ENCODE measurements around the gene OR2T10. TPM values are rescaled to one million over a fixed set of nuclear protein-coding genes. Genes with fewer than 3 reads are reported as not detected.

OR2T10 gene
- total RNA-seq, 2 experiments from 2014 or later = not detected

DNA sequence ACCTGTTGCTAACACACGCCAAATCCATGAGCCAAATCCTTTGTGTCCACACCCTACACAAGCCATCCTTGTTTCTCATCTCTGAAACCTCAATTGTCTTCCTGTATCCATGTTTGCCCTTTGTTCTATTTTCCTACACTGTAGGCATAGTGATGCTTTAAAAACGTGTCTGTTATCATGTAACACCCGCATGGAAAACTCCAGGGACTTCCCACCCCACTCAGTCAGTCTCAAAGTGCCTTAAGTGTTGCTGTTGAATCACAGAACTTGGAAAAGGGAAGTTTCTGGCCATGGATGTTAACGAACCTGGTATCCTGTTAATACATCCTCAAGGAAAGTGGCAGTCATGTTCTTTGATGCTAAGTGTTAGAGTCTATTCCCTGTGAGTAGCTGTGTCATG lies 27.7 kb upstream of the OR2T10 start:
- H3K27me3 Mint-ChIP-seq (ENCODE audit: low read depth) = peaks cover 3% of the 10 kb centered on the region
- no peak overlapping the region for H3K4me3 Mint-ChIP-seq
- ATAC-seq (no peak), DNase-seq (no peak)
- no peaks in the 10 kb centered on the region for H3K36me3 Mint-ChIP-seq (ENCODE audit: low read depth)
- ChIA-PET CTCF (interaction anchor here (1.0 to 4.8 kb wide), 2 partner anchors 15 to 180 kb away, joined by 4 to 34 read pairs; no protein-coding TSS in a partner anchor), POLR2A (no interaction called here)
- H3K27ac Mint-ChIP-seq = no peak overlapping the region
- no peaks in the 10 kb centered on the region for H3K9me3 Mint-ChIP-seq (ENCODE audit: insufficient read depth)
- no peaks in the 10 kb centered on the region for H3K4me1 Mint-ChIP-seq (ENCODE audit: low read depth)

DNA sequence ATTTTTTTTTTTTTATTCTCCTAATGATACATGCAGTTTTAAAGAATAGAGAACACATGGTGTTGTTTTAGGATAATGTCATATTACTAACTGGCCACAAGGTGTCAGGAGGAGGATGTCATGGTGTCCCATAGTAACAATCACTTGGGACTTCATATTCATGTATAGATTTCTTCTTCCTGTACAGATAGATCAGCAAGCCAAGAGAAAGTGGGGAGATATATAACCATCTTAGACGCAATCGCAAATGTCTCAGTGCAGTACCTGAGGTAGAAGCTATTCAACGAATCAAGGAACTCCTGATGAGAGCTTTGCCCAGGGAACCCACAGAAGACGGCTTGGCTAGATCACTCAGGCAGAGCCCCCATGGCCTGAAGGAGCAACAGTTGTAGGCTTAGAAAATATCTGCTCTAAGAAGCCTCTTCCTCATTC lies 25.1 kb upstream of the OR2T10 start:
- Mint-ChIP-seq H3K27ac (no peak overlapping the region), H3K9me3 (ENCODE audit: insufficient read depth) (no peaks in the 10 kb centered on the region), H3K27me3 (ENCODE audit: low read depth) (peaks cover 3% of the 10 kb centered on the region), H3K36me3 (ENCODE audit: low read depth) (no peaks in the 10 kb centered on the region), H3K4me1 (ENCODE audit: low read depth) (no peaks in the 10 kb centered on the region), H3K4me3 (no peak overlapping the region)
- no peak for DNase-seq
- ChIA-PET CTCF (interaction anchor here (0.9 to 4.8 kb wide), 7 partner anchors 9 to 379 kb away, joined by 3 to 34 read pairs (median 4); no protein-coding TSS in a partner anchor), POLR2A (no interaction called here)
- no peak for ATAC-seq

DNA sequence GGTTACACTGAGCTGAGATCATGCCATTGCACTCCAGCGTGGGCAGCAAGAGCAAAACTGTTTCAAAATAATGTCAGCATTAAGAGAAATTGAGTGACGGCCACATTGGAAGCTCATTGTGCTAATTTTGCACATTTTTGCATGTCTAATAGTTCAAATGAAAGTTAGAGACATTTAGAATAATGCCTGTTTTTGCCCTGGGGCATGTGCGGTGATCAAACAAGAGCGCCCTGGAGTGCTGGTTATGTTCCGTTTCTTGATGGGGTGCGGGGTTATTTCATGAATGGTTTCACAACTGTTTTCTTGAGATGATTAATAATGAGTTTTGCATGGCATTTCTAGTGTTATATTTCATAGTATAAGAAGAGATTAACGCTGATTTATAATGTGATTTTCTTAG lies 24.3 kb upstream of the OR2T10 start:
- ATAC-seq (no peak), DNase-seq (no peak)
- no peaks in the 10 kb centered on the region for H3K36me3 Mint-ChIP-seq (ENCODE audit: low read depth)
- H3K9me3 Mint-ChIP-seq (ENCODE audit: insufficient read depth) = no peaks in the 10 kb centered on the region
- POLR2A ChIA-PET = interaction anchor here (0.6 kb wide), 1 partner anchor 56 kb away, joined by 4 read pairs; no protein-coding TSS in a partner anchor
- no peak overlapping the region for H3K4me3 Mint-ChIP-seq
- H3K27me3 Mint-ChIP-seq (ENCODE audit: low read depth) = peaks cover 3% of the 10 kb centered on the region
- CTCF ChIA-PET = interaction anchor here (1.0 to 4.8 kb wide), 4 partner anchors 8 to 184 kb away, joined by 5 to 34 read pairs (median 7); no protein-coding TSS in a partner anchor
- H3K4me1 Mint-ChIP-seq (ENCODE audit: low read depth) = no peaks in the 10 kb centered on the region
- no peak overlapping the region for H3K27ac Mint-ChIP-seq

DNA sequence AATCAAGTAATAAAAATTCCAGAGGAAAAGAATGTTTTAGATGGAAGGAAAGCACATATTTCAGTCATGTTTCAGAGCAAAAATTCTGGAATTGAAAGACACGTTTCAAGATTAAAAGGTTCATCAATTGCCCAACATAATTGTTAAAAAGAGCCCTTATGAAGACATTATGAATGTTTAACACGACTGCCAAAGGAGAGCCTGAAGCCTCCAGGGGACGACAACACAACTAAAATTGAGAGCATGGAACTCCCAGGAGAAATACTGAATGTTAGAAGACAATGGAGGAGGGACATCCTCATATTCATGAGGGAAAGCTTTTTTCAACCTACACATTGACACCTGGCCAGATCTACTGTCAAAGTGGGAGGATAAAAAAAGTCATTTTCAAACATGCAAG lies 21.4 kb upstream of the OR2T10 start:
- Mint-ChIP-seq H3K27ac (no peak overlapping the region), H3K9me3 (ENCODE audit: insufficient read depth) (no peaks in the 10 kb centered on the region), H3K4me1 (ENCODE audit: low read depth) (no peaks in the 10 kb centered on the region), H3K27me3 (ENCODE audit: low read depth) (peaks cover 3% of the 10 kb centered on the region), H3K4me3 (no peak overlapping the region), H3K36me3 (ENCODE audit: low read depth) (no peaks in the 10 kb centered on the region)
- DNase-seq (peak; percentile 68), ATAC-seq (no peak)
- POLR2A ChIA-PET = no interaction called here
- CTCF ChIA-PET = interaction anchor here (1.2 to 1.9 kb wide), 4 partner anchors 10 to 214 kb away, joined by 3 to 10 read pairs (median 4); no protein-coding TSS in a partner anchor

DNA sequence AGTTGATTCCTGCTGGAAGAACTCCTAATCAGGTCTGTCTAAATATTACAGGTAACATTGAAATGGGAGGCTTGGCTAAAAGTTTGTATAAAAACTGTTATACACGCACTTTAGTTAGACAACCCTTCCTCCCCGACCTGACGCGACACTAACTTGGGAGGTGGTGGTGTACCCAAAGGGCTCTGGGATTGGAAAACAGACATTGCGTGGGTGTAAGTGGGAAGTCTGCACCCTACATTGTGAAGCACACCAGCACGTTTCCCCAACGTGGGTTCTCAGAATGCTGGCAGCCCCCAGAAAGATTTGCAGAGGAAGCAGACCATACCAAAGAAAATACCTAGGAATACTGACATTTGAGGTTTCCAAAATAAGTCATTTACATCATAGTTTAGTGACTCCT lies 20.6 kb upstream of the OR2T10 start:
- Mint-ChIP-seq H3K36me3 (ENCODE audit: low read depth) (no peaks in the 10 kb centered on the region), H3K4me1 (ENCODE audit: low read depth) (peaks cover 2% of the 10 kb centered on the region), H3K4me3 (no peak overlapping the region), H3K27me3 (ENCODE audit: low read depth) (peaks cover 3% of the 10 kb centered on the region), H3K9me3 (ENCODE audit: insufficient read depth) (no peaks in the 10 kb centered on the region), H3K27ac (no peak overlapping the region)
- POLR2A ChIA-PET = no interaction called here
- DNase-seq (no peak), ATAC-seq (no peak)
- CTCF ChIA-PET = interaction anchor here (1.0 to 1.5 kb wide), 2 partner anchors 11 to 68 kb away, joined by 3 read pairs; no protein-coding TSS in a partner anchor

DNA sequence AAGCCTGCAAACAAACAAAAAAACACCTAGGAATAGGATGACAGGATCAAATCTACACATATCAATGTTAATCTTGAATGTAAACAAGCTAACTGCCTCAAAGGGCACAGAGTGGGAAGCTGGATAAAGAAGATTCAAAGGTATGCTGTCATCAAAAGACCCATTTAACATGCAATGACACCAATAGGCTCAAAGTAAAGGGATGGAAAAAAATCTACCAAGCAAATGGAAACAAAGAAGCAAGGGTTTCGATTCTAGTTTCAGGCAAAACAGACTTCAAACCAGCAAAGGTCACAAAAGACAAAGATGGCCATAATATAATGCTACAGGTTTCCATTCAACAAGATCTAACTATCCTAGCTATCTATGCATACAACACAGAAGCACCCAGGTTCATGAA lies 16.2 kb upstream of the OR2T10 start:
- Mint-ChIP-seq H3K9me3 (ENCODE audit: insufficient read depth) (no peaks in the 10 kb centered on the region), H3K36me3 (ENCODE audit: low read depth) (no peaks in the 10 kb centered on the region), H3K4me1 (ENCODE audit: low read depth) (peaks cover 8% of the 10 kb centered on the region), H3K4me3 (no peak overlapping the region), H3K27me3 (ENCODE audit: low read depth) (no peaks in the 10 kb centered on the region), H3K27ac (no peak overlapping the region)
- no peak for DNase-seq
- no peak for ATAC-seq
- ChIA-PET CTCF (interaction anchor here (0.6 to 2.3 kb wide), 5 partner anchors 8 to 371 kb away, joined by 3 to 8 read pairs (median 5); no protein-coding TSS in a partner anchor), POLR2A (no interaction called here)

DNA sequence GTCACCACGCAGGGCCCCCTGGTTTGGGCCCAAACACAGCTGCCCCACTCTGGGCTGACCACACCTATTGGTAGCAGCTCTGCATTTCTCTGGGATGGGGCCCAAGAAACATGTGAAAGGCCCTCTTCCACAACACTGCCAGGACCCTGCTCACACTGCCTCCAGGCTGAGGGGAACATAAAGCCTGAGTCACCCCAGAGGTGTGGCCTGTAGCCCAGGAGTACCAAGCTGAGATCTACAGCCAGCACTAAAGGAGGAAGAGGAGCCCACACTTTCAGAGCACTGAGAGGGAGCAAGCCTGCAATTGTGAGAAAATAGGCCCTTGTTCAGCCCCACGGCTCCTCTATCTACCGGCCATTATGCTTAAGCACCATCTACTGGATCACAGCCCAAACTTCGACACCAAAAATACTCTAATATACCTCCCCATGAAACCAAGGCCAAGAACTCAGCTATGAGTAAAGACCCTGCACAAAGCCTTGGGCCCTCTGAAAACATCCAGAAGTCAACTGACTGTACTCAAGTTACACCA lies 14.4 kb upstream of the OR2T10 start:
- ChIA-PET POLR2A (no interaction called here), CTCF (interaction anchor here (1.4 to 2.3 kb wide), 2 partner anchors 194 to 207 kb away, joined by 4 to 7 read pairs; no protein-coding TSS in a partner anchor)
- no peaks in the 10 kb centered on the region for H3K27me3 Mint-ChIP-seq (ENCODE audit: low read depth)
- H3K4me1 Mint-ChIP-seq (ENCODE audit: low read depth) = peaks cover 8% of the 10 kb centered on the region
- H3K36me3 Mint-ChIP-seq (ENCODE audit: low read depth) = no peaks in the 10 kb centered on the region
- H3K9me3 Mint-ChIP-seq (ENCODE audit: insufficient read depth) = no peaks in the 10 kb centered on the region
- H3K27ac Mint-ChIP-seq = no peak overlapping the region
- ATAC-seq (peak; percentile 55), DNase-seq (peak; percentile 26)
- H3K4me3 Mint-ChIP-seq = no peak overlapping the region

DNA sequence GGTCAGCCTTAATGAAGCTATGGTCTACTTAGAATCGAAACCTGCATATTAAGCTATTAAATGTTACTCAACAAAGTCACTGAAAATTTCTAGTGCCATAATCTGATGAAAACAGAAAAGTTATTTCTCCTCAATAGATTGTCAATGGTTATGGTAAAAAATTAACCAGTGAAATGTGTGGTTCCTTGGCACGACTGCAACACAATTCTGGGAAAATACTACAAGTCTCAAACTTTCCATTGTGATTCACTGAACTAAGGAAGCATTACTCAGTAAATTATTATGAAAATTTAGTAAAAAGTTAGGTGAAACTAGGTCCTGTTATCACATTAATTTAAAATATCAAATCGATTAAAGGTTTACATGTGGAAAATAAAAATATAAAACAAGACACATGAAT lies 12.8 kb upstream of the OR2T10 start:
- ChIA-PET CTCF (interaction anchor here (1.0 kb wide), 1 partner anchor 15 kb away, joined by 4 read pairs; no protein-coding TSS in a partner anchor), POLR2A (no interaction called here)
- H3K36me3 Mint-ChIP-seq (ENCODE audit: low read depth) = no peaks in the 10 kb centered on the region
- DNase-seq (no peak), ATAC-seq (no peak)
- H3K4me3 Mint-ChIP-seq = no peak overlapping the region
- no peak overlapping the region for H3K27ac Mint-ChIP-seq
- H3K4me1 Mint-ChIP-seq (ENCODE audit: low read depth) = peaks cover 8% of the 10 kb centered on the region
- no peaks in the 10 kb centered on the region for H3K27me3 Mint-ChIP-seq (ENCODE audit: low read depth)
- H3K9me3 Mint-ChIP-seq (ENCODE audit: insufficient read depth) = no peaks in the 10 kb centered on the region

DNA sequence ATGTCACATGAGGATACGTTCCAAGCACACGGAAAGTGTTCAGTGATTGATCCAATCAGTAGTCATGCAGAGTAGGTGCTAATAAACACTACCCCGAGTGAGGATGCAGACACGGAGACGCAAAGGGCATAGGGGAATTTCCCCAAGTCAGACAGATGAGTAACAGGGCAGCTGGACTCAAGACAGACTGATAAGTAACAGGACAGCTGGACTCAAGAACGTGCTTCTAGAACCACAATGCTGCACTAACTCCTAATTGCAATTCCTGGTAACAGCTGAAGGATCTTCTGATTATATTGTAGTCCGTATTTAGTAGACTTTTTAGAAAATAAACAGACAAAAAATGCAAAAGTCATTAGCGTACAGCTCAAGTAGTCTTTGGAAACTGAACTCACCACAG lies 1.9 kb upstream of the OR2T10 start:
- Mint-ChIP-seq H3K4me1 (ENCODE audit: low read depth) (peaks cover 11% of the 10 kb centered on the region), H3K9me3 (ENCODE audit: insufficient read depth) (no peaks in the 10 kb centered on the region), H3K27ac (no peak overlapping the region), H3K36me3 (ENCODE audit: low read depth) (no peaks in the 10 kb centered on the region), H3K27me3 (ENCODE audit: low read depth) (no peaks in the 10 kb centered on the region), H3K4me3 (no peak overlapping the region)
- no peak for DNase-seq
- ChIA-PET POLR2A (no interaction called here), CTCF (no interaction called here)
- no peak for ATAC-seq

DNA sequence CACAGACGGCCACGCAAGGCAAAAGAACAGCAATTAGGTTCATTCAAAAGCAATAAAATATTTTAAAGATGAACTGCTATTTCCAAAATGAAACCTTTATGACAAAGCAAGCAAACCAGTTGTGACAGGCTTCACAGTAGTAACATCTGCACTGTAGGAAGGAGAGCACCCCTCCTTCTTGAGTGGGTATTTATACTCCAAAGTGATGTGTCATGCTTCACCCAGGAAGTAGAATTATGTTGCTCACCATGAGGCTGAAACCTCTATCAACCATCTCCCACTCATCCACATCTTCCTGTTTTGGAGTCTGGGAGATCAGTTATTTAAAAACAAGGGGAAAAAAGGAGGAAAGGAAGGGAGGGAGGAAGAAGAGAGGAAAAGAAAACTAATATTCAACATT lies 885 bp downstream of the OR2T10 start:
- DNase-seq (no peak), ATAC-seq (no peak)
- ChIA-PET CTCF (no interaction called here), POLR2A (no interaction called here)
- H3K4me3 Mint-ChIP-seq = no peak overlapping the region
- H3K27me3 Mint-ChIP-seq (ENCODE audit: low read depth) = no peaks in the 10 kb centered on the region
- no peak overlapping the region for H3K27ac Mint-ChIP-seq
- peaks cover 9% of the 10 kb centered on the region for H3K4me1 Mint-ChIP-seq (ENCODE audit: low read depth)
- H3K36me3 Mint-ChIP-seq (ENCODE audit: low read depth) = no peaks in the 10 kb centered on the region
- H3K9me3 Mint-ChIP-seq (ENCODE audit: insufficient read depth) = no peaks in the 10 kb centered on the region

DNA sequence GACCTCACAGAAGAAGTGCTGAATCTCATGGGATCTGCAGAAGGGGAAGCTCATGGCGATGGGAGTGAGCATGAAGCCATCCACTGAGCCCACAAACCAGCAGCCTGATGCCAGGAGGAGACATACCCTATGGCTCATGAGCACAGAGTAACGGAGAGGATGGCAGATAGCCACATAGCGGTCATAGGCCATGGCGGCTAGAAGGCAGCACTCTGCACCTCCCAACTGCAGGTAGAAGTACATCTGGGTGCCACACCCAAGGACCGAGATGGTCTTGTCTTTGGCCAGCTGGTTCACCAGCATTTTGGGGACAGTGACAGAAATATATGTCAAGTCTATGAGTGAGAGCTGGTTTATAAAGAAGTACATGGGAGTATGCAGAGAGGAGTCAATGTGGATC lies 4.3 kb downstream of the OR2T10 start:
- Mint-ChIP-seq H3K4me1 (ENCODE audit: low read depth) (peaks cover 9% of the 10 kb centered on the region), H3K27ac (no peak overlapping the region), H3K27me3 (ENCODE audit: low read depth) (no peaks in the 10 kb centered on the region), H3K36me3 (ENCODE audit: low read depth) (no peaks in the 10 kb centered on the region), H3K9me3 (ENCODE audit: insufficient read depth) (no peaks in the 10 kb centered on the region), H3K4me3 (no peak overlapping the region)
- ChIA-PET POLR2A (no interaction called here), CTCF (no interaction called here)
- ATAC-seq (no peak), DNase-seq (no peak)

DNA sequence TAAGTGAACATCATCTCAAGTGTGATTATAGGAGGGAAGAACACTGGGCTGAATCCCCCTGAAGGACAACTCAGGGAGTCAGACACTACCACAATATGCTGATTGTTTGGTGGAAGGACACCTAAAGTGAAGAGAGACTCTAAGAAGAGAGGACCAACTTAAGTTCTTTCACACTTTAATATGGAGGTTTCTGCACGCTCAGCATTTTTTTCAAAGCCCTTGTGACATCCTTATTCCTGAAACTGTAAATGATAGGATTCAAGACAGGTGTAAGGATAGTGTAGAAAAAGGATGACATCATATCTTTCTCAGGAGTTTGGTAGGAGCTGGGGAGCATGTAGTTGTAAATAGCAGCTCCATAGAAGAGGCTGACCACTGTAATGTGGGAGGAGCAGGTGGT lies 4.8 kb downstream of the OR2T10 start:
- Mint-ChIP-seq H3K4me3 (no peak overlapping the region), H3K27me3 (ENCODE audit: low read depth) (no peaks in the 10 kb centered on the region), H3K27ac (no peak overlapping the region), H3K36me3 (ENCODE audit: low read depth) (no peaks in the 10 kb centered on the region), H3K4me1 (ENCODE audit: low read depth) (peaks cover 9% of the 10 kb centered on the region), H3K9me3 (ENCODE audit: insufficient read depth) (no peaks in the 10 kb centered on the region)
- ATAC-seq (no peak), DNase-seq (no peak)
- POLR2A ChIA-PET = no interaction called here
- CTCF ChIA-PET = no interaction called here

DNA sequence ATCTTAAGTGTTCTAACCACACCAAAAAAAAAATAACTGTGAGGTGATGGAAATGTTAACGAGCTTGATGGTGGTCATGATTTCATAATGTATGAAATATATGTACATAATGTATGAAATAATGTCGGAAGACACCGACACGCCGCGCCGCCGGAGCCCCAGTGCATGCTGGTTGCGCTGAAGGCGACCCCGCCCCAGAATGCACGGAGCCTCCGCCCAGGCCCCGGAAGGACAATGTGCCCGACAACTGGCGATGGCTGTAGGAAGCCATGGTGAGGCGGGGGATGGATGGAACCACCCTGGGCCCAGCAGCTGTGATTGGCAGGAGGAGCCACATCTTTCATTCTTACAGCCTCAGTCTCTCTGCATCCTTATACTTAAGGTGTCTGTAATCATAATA lies 7.4 kb downstream of the OR2T10 start:
- no peak overlapping the region for H3K4me3 Mint-ChIP-seq
- POLR2A ChIA-PET = no interaction called here
- no peak for ATAC-seq

More for the DNA sequence above, 7.4 kb downstream of the OR2T10 start:
- CTCF ChIA-PET = interaction anchor here (0.7 to 1.4 kb wide), 2 partner anchors 202 to 347 kb away, joined by 3 read pairs; no protein-coding TSS in a partner anchor
- Mint-ChIP-seq H3K27ac (no peak overlapping the region), H3K36me3 (ENCODE audit: low read depth) (no peaks in the 10 kb centered on the region), H3K9me3 (ENCODE audit: insufficient read depth) (no peaks in the 10 kb centered on the region), H3K4me1 (ENCODE audit: low read depth) (peaks cover 2% of the 10 kb centered on the region), H3K27me3 (ENCODE audit: low read depth) (no peaks in the 10 kb centered on the region)
- no peak for DNase-seq

All from activated CD8-positive, alpha-beta T cell treated with anti-CD3 and anti-CD28 coated beads, Interleukin-2, amount 10 ng/mL, durations not matched to agents 7 days and 5 days (primary cell).